GM12872 (cell line): ENCODE results near the gene DNAJC4.

Experiments used
- CTCF ChIP-seq: IDR thresholded peaks from 3 replicates; pipeline ENCODE4 v1.5.1; 2011; ENCODE audit warnings: low read depth, mild to moderate bottlenecking, low read length, moderate library complexity; ENCODE audit not compliant: insufficient read depth

Gene DNAJC4

DNA sequence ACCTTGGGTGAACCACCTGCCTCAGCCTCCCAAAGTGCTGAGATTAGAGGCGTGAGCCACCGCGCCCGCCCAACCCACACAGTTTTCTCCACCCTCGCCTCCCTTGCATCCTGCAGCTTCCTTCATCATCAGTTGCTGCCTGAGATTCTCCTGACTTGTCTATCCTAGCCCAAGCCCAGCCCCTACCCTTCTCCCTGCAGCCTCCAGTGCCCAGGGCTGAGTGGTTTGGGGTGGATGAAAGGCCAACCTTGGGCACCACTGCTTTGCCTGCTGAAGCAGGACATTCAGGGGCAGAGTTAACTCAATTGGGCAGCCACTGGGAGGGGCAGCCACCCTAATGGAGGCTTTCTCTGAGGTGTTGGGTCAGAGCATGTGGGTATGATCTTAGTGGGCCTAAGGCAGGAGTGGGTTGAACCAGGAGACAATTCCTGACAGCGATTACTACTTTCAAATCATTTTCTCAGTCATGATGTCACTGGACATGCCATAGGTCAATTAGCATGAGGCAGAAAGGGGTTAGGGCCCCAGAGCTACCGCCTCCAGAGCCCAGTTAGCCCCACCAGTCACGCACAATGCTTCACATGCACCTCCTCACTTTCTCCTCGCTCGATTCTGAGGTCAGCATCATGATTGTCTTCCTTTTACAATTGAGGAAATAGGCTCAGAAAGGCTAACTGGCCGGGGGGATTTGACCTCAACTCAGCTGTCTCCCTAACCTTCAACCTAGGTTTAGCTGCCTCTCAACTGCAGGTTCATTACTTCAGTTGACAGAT is 9.5 kb downstream of the DNAJC4 start:
- TF ChIP-seq CTCF = no peak

- TF ChIP-seq CTCF = no peak
Observed at GRCh38 chr11:64240435-64241240, 10.3 kb downstream of the DNAJC4 start, which contains the start of gene FKBP2. Gene FKBP2, plus strand, starts transcription at chr11:64241095. Its CDS starts 1,293 bp downstream, at chr11:64242388.

- TF ChIP-seq CTCF = no peak
Observed at GRCh38 chr11:64241241-64241490, 10.8 kb downstream of the DNAJC4 start.

- no peak for TF ChIP-seq CTCF
Observed at GRCh38 chr11:64241491-64242374, 11.4 kb downstream of the DNAJC4 start.

DNA sequence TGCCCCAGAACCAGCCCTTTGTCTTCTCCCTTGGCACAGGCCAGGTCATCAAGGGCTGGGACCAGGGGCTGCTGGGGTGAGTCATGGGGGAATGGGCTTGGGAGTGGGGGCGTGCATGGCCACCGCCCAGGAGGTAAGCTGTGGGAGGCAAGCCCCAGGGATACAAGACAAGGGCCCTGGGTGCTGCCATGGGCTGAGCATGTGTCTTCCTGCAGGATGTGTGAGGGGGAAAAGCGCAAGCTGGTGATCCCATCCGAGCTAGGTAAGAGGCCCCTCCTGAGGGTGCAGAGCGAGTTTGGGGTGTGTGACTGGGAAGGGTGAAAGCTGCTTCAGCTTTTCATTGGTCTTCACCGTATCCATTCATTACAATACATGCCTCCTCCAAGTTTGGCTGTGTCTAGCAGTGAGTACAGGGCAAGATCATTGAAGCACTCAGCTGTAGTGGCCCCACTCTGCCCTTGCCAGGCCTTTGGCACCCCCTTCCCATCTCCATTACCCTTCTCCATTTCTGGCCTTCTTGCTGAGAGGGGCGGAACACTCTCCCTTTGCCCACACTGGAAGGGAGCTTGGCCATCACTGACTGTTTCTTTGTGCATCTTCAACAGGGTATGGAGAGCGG is 13.0 kb downstream of the DNAJC4 start:
- no peak for TF ChIP-seq CTCF

- TF ChIP-seq CTCF = no peak
Observed at GRCh38 chr11:64244107-64244506, 13.8 kb downstream of the DNAJC4 start.

- TF ChIP-seq CTCF = no peak
Observed at GRCh38 chr11:64244966-64245365, 14.6 kb downstream of the DNAJC4 start.
